Left colon (tissue), 2 donors: ENCODE measurements around the gene ESF1. TPM values are rescaled to one million over a fixed set of nuclear protein-coding genes. Genes with fewer than 3 reads are reported as not detected.
A peak's percentile ranks its signal among the peaks of the same experiment; 100 is the strongest.

Source experiments
- ATAC-seq: fragments of 200-7000 bp; cut with Tn5 transposase; one replicate; pipeline ENCODE4 v1.9.1; 2020; ENCODE audit warnings: mild to moderate bottlenecking, moderate library complexity
- DNase-seq, 2 donors: peaks; one replicate each; pipeline ENCODE4 v3.0.0-alpha.2; 2020
- intact Hi-C, 2 donors: fragments of 100-400 bp; cut with DNase I in 1 of 2; cut with micrococcal nuclease in 1 of 2; formaldehyde crosslinking; loops; one replicate each; pipeline versions ENCODE4 v1.11.2 to v1.14.0; 2022; cut with DNase I, micrococcal nuclease
- total RNA-seq, 2 donors: library from RNA; stranded (reverse); fragmentation: NEBNext Ultra II Directional; extraction: Animal tissue kit (Norgen Biotek cat#: 25700); gene quantifications; one replicate each; pipeline ENCODE4 v1.2.1, GENCODE V29; 2021
- donor health status: DM: no; HTN: no; CAD: no.
- donor health status: DM: yes; HTN: yes; CAD: no.

Gene ESF1
- total RNA-seq, 2 donors from 2014 or later = 11.7 to 12.4 TPM

DNA sequence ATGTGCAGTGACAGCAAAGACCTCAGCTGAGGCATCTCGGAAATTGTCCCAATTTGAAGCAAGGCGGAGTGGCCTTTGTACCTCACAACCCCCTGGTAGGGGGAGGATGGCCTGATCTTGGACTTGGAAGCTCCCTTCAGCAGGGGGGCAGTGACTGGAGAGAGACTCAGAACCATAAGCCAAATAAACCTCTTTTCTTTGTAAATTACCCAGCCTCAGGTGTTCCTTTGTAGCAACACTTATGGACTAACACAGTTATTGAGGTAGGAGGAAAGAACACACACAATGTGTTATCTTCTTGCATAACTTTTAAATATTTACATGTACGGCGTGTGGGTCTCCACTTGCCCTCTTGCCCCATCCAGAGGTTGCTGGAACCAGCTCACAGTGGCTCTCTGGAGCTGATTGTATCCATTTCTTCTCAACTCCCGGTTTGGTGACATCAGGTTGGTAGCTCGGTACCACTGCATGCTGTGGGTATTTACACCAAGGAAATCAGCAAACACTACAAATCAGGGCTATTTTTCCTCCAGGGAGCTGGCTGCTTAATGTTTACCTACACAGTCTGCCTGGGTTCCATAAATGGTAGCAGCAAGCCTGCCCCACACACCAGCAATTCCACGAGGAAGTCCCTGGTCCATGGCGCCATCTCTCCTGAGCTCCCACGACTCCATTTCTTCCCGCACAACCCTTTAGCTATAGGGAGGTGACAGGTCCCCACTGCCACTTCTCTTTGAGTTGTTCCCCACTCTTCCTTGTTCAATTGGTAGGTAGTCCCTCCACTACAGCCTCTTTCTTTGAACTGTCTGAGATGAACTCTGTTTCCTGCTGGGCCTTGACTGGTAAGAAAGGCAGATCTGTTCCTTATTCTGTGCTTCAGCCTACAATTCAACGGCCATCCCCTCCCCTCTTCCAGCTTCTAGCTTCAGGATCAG is 91.7 kb downstream of the ESF1 start:
- no peak for ATAC-seq
- intact Hi-C loops = no loop called here

DNA sequence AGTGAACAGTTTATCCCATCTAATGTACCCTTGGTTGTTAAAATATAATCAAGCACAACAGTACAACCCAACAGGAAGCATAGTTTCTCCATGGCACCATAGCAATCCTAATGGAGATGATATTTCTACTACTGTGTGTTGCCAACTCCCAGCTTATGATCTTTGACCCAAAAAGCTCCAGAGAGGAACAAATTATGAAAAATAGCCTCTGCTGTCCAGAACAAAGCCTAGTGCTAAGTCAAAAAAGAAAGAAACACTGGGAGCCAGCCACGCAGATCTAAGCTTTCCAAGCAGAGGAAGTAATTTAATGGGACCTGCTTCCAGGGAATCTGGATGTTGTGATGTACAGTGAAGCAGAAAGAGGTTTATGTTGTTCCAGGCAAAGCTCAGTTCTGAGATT is 93.8 kb downstream of the ESF1 start:
- DNase-seq (no peak), ATAC-seq (no peak)

More for the DNA sequence above, 91.7 kb downstream of the ESF1 start:
- no peak for DNase-seq

DNA sequence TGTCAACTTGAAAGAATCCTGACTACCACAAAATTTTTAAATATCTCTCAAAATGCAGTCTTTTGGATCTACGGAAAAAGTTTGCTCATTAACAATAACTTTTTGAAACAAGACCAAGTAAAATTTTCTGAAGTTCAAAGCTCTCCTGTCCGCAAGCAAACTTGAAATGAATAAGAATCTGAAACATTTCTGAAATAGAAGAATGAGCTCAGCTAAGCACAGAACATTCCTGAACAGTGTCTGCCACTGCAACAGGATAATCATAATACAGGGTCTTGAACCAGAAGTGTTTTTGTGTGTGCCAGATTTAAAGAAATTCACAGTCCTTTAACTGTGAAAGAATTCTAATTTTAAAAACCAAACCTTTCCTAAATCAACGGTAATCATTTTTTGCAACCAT is 96.9 kb downstream of the ESF1 start:
- ATAC-seq (no peak), DNase-seq (no peak)
- intact Hi-C loops = no loop called here

More for the DNA sequence above, 93.8 kb downstream of the ESF1 start:
- intact Hi-C loops = no loop called here

DNA sequence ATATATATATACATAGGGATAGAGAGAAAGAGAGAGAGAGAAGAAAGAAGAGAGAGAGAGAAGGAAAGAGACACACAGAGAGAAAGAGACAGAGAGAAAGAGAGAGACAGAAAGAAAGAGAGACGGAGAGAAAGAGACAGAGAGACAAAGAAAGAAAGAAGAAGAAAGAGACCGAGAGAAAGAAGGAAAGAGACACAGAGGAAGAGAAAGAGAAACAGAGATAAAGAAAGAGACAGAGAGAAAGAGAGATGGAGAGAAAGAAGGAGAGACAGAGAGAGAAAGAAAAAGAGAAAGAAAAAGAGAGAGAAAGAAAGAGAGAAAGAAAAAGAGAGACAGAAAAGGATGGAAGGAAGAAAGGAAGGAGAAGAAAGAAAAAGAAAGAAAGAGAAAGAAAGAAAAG is 99.1 kb downstream of the ESF1 start:
- intact Hi-C loops = no loop called here
- ATAC-seq (no peak), DNase-seq (no peak)

DNA sequence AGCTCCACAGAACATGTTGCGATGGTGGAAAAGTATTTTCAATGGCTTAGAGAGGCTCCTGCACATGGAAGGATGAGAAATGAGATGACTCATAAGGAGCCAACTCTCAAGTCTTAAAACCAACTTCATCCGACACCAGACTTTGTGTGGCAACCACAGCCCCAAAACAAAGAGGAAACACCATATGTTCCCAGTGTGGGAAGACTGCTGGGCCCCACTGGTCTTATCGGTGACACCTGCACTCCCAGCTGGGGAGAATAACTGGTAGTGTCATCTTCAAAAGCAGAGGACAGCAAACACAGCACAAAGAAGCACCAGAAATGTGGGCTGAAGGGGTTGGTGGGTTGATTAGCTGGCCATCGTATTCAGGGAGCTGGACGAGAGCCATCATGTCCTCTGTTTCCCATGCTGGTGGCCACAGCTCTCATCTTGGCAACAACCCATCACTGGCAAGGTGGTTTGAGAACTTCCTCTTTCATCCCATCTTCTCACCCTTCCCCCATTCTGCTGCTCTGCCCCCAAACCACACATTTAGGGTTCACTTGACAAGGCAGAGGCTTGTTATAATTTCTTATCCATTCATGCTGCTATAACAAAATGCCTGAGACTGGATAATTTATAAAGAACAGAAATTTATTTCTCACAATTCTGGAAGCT is 100.0 kb downstream of the ESF1 start:
- intact Hi-C loops = no loop called here
- ATAC-seq (no peak), DNase-seq (no peak)

DNA sequence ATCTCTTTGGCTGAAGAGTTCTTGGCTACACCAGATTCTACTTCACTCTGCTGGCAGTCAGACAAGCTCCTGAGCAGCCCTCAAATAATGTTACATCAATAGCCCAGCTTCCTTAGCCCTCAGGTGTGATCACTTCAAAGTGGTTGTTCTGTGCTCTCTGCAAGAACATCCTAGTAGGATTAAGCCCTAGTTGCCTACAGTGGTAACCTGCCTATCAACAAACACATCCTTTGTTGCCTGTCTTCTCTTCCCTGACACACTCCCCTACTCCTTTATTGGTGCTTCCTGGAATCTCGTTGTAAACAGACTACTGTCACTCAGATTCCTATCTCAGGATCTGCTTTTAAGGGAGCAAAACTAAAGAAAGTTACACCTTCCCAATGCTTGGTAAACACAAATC is 100.9 kb downstream of the ESF1 start:
- intact Hi-C loops = no loop called here
- DNase-seq (no peak), ATAC-seq (no peak)

DNA sequence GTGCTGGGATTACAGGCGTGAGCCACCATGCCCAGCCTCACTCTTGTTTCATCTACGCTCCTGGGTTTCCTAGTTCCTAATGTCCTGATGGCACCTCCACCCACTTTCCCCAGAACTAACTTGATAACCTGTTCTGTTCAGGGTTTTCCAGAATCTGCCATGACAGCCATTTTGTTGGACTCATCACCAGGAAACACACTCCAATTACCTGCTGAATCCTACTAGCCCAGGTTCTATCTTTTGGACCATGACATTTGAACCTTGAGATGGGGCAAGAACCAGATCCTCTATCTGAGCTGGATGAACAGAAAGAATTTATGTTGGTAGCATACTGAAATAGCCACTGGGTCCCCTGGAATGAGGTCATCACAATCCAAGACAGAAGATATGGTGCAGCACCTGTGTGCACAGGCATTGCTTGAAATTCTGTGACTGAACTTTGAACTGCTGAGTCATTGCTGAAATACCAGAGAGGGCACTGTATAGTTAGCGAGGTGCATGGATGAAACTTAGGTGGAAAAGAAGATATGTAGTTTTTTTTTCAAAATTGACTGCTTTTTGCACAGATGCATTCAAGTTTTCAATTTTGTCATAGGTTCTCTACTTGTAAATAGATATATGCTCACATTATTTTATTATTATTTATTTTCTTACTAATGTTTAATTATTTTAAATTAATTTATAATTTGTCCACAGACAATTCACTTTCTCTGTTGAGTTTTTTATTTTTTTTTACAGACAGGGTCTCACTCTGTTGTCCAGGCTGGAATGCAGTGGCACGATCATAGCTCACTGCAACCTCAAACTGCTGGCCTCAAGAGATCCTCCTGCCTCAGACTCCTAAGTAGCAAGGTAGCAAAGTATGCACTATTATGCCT is 103.2 kb downstream of the ESF1 start:
- ATAC-seq = peak; percentile 93
- intact Hi-C loops = no loop called here
- DNase-seq = no peak

DNA sequence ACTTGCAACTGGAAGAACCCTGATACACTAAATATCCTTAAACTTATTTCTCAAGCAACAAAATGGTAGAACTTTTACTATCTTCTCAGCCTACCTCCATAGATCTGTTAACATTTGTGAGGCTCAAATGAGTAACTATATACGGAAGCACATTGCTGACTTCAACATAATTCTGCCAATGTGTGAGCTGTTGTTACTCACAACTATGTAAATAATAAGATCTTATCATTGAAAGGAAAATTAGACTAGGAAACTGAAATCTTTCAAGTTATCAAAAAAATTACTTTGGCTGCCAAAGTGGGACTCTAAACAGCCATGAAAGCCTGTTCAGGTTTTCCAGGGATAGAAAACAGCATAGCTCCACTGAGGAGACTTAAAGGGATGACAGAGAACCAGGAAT is 105.8 kb downstream of the ESF1 start:
- ATAC-seq = no peak
- DNase-seq = no peak
- intact Hi-C loops = no loop called here

DNA sequence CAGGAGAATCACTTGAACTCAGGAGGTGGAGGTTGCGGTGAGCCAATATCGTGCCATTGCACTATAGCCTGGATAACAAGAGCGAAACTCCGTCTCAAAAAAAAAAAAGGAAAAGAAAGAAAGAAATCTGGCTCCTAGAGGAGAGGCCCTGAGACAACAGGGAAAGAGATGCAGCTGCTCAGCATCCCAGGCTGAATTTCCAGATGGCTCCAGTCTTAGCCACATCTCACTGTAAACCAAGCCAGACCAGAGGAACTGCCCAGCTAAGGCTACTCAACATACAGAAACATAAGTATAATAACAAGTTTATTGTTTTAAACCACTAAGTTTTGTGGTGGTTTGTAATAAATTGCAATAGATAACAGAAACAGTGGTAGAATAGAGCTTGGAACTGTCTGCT is 107.5 kb downstream of the ESF1 start:
- intact Hi-C loops = no loop called here
- ATAC-seq (no peak), DNase-seq (no peak)

DNA sequence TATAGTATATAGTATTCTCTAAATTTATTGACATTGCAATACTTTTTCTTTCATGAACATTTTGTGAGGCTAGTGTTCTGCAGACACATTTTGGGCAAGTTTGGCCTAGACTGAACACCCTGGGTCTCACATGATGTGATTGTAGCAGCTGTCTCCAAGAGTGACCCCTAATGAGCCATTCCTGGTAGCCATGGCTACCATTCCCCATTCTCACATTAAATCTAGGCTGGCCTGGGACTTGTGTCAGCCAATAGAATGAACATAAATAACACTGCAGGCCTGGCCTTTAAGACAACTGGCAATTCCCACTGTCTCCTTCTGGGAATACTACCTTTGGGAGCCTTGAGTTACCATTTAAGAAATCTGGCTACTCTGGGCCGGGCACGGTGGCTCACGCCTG is 108.0 kb downstream of the ESF1 start:
- ATAC-seq = no peak
- intact Hi-C loops = no loop called here
- DNase-seq = no peak

DNA sequence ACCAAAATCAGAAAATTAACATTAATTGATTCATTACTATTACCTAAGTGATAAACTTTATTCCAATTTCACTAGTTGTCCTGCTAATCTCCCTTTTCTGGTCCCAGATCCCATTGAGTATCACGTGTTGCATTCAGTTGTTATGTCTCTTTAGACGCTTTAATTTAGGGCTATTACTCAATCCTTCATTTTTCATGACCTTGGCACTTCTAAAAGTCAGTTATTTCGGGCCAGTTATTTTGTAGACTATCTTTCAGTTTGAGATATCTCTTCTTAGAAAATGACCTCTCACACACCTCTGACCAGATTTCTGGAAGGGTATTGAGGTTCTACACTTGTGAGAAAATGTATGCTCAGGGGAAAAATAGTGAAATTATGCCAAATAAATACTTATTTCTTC is 112.0 kb downstream of the ESF1 start:
- ATAC-seq (no peak), DNase-seq (no peak)

DNA sequence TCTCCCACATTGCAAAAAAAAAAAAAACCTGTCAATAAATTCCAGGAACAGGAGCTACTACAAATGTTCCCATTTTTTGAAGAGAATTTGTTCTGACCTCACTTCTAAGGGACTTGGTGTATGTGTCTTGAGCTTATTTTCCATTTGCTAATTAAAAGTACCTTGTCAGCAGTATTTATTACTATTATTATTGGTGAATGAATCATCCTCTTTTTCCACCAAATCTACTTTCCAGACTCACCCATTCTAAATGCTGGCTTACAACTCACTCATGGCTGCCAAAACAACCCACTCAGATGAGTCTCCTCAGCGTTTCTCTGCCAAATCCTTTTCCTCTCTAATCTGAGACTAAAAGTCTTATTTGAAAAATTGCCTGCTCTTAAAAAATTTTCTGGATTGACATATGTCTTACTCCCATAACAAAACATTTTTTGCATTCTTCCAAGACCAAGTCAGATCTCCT is 112.8 kb downstream of the ESF1 start:
- intact Hi-C loops = no loop called here
- ATAC-seq = no peak
- no peak for DNase-seq

More for the DNA sequence above, 112.0 kb downstream of the ESF1 start:
- intact Hi-C loops = no loop called here

DNA sequence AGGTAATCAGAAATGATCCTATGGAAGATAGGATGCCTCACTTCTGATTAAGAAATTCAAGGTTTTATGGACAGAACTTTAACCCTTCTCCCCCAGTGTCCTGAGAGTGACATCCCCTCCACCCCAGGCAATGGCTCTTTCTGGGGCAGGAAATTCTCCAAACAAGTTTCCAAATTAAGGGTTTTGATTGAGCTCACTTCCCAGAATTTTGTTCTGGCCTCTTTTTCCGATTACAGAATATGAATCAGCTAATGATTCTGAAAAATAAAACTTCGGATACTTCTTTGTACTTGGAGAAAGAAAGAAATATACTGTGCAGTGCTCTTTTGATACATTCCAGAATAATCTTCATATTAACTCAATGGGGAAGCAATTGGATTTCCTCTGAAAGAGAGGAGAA is 113.2 kb downstream of the ESF1 start:
- intact Hi-C loops = no loop called here
- ATAC-seq (no peak), DNase-seq (no peak)

DNA sequence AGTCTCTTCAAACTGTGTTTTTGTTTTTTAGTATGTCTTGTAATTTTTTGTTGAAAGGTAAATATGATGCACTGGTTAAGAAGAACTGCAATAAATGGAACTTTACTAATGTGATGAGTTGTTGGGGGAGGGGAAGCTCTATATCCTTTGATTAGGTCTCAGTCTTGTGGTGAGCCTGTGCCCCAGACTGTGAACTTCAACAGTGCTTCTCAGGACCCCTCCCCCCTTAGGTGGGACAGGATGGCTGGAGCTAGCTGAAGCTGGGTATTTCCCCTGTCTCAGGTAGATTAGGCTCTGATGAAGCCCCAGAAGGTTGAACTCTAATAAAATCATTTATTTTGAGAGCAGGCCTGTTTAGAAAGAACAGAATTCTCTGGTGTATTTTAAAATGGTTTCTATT is 114.6 kb downstream of the ESF1 start:
- DNase-seq (no peak), ATAC-seq (no peak)
- intact Hi-C loops = no loop called here

DNA sequence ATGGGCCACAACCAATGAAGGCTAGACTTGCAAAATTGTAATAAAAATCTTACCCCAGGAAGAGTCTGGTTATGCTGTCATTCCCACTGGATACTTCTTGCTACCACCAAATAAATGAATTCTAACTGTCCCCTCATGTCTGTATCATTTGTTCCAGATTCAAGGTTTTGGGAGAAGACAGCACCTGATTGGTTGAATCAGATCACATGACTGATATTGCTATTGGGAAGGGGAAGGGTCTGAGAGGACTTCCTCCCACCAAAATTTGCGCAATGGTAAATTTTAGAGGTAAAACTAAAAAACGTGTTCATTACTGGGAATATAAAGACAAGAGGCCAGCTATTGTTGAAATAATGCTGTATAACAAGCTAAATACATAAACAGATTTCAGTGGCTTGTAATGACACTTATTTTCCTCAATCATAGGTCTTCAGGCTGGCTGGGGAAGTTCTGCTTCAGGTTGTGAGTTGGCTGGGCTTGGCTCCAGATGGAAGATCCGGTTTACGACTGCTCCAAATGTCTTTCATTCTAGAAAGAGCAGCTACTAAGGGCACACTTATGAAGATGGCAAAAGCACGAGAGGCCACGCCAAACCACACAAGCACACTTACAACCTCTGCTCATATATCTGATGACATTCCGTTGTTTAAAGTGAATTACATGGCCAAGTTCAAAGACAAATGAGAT is 118.9 kb downstream of the ESF1 start:
- intact Hi-C loops = no loop called here
- no peak for ATAC-seq
- DNase-seq = no peak
